Measurements from ENCODE around the gene RIC1. TPM values are rescaled to one million over a fixed set of nuclear protein-coding genes. Genes with fewer than 3 reads are reported as not detected.

Gene RIC1
- total RNA-seq, 1 donor from 2014 or later: 9.7 TPM

- no peaks in the 10 kb centered on the region for H3K9me3 Mint-ChIP-seq (ENCODE audit: unreplicated experiment)
- no peaks in the 10 kb centered on the region for H3K36me3 Mint-ChIP-seq (ENCODE audit: unreplicated experiment)
- no peak overlapping the region for H3K4me3 Mint-ChIP-seq (ENCODE audit: unreplicated experiment)
- no peak for TF ChIP-seq CTCF (IDR thresholded peaks at IDR 0.05; ENCODE audit: partially characterized antibody, unreplicated experiment)
- no peak for DNase-seq
- H3K27ac Mint-ChIP-seq (ENCODE audit: unreplicated experiment): no peak overlapping the region
- no peaks in the 10 kb centered on the region for H3K27me3 Mint-ChIP-seq (ENCODE audit: unreplicated experiment)
- no peaks in the 10 kb centered on the region for H3K4me1 Mint-ChIP-seq (ENCODE audit: low read depth, unreplicated experiment)
These were observed 17.4 kb upstream of the RIC1 start for GRCh38 chr9:5611321-5612184.

GRCh38 chr9:5612185-5612530 lies 16.7 kb upstream of the RIC1 start:
- DNase-seq: no peak
- H3K36me3 Mint-ChIP-seq (ENCODE audit: unreplicated experiment): no peaks in the 10 kb centered on the region
- H3K27ac Mint-ChIP-seq (ENCODE audit: unreplicated experiment): no peak overlapping the region
- H3K27me3 Mint-ChIP-seq (ENCODE audit: unreplicated experiment): no peaks in the 10 kb centered on the region
- TF ChIP-seq CTCF (IDR thresholded peaks at IDR 0.05; ENCODE audit: partially characterized antibody, unreplicated experiment): no peak
- H3K9me3 Mint-ChIP-seq (ENCODE audit: unreplicated experiment): no peaks in the 10 kb centered on the region
- H3K4me3 Mint-ChIP-seq (ENCODE audit: unreplicated experiment): no peak overlapping the region
- H3K4me1 Mint-ChIP-seq (ENCODE audit: low read depth, unreplicated experiment): no peaks in the 10 kb centered on the region

DNA sequence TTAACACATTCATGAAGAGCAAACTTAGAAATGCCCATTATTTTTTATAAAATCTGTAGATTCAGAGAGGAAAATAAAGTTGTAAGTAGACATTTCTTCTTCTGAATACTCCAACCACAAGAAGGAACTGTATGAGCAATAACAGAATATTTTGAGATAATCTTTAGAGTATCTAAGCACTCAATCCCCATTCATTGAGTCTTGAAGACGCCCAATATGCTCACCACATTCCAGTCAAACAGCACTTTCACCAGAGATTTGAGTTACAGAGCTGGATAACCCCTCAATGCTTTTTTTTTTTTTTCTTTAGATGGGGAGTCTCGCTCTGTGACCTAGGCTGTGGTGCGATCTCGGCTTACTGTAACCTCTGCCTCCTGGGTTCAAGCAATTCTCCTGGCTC lies 14.7 kb upstream of the RIC1 start:
- H3K4me1 Mint-ChIP-seq (ENCODE audit: low read depth, unreplicated experiment): no peaks in the 10 kb centered on the region
- H3K27me3 Mint-ChIP-seq (ENCODE audit: unreplicated experiment): no peaks in the 10 kb centered on the region
- TF ChIP-seq CTCF (IDR thresholded peaks at IDR 0.05; ENCODE audit: partially characterized antibody, unreplicated experiment): no peak
- H3K9me3 Mint-ChIP-seq (ENCODE audit: unreplicated experiment): no peaks in the 10 kb centered on the region
- H3K36me3 Mint-ChIP-seq (ENCODE audit: unreplicated experiment): no peaks in the 10 kb centered on the region
- H3K27ac Mint-ChIP-seq (ENCODE audit: unreplicated experiment): no peak overlapping the region
- H3K4me3 Mint-ChIP-seq (ENCODE audit: unreplicated experiment): no peak overlapping the region
- DNase-seq: no peak

DNA sequence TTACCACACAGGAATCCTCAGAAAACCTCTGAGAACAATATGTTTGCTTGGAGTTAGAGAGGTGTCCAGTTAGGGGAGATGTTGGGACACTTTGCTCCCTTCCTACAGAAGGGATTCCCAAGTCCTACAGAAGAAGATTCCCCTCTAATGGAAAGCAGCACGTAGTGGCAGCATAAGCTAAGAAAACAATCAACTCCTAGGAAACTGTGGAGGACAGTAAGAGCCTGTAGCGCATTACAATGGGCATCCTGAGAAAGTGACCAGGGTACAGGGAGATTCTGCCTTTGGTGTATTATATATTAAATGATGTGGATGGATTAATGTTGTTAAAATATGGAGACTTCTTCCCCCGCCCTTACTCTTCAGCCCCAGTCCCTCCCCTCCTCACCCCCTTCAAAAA lies 13.9 kb upstream of the RIC1 start:
- Mint-ChIP-seq H3K27ac (ENCODE audit: unreplicated experiment) (no peak overlapping the region), H3K9me3 (ENCODE audit: unreplicated experiment) (no peaks in the 10 kb centered on the region), H3K4me1 (ENCODE audit: low read depth, unreplicated experiment) (no peaks in the 10 kb centered on the region), H3K36me3 (ENCODE audit: unreplicated experiment) (no peaks in the 10 kb centered on the region), H3K4me3 (ENCODE audit: unreplicated experiment) (no peak overlapping the region), H3K27me3 (ENCODE audit: unreplicated experiment) (no peaks in the 10 kb centered on the region)
- DNase-seq: no peak
- no peak for TF ChIP-seq CTCF (IDR thresholded peaks at IDR 0.05; ENCODE audit: partially characterized antibody, unreplicated experiment)

- no peak overlapping the region for H3K4me3 Mint-ChIP-seq (ENCODE audit: unreplicated experiment)
- H3K27me3 Mint-ChIP-seq (ENCODE audit: unreplicated experiment): no peaks in the 10 kb centered on the region
- H3K9me3 Mint-ChIP-seq (ENCODE audit: unreplicated experiment): no peaks in the 10 kb centered on the region
- no peak for DNase-seq
- no peaks in the 10 kb centered on the region for H3K4me1 Mint-ChIP-seq (ENCODE audit: low read depth, unreplicated experiment)
- H3K36me3 Mint-ChIP-seq (ENCODE audit: unreplicated experiment): no peaks in the 10 kb centered on the region
- no peak overlapping the region for H3K27ac Mint-ChIP-seq (ENCODE audit: unreplicated experiment)
- TF ChIP-seq CTCF (IDR thresholded peaks at IDR 0.05; ENCODE audit: partially characterized antibody, unreplicated experiment): no peak
These were observed 11.2 kb upstream of the RIC1 start for GRCh38 chr9:5617749-5618148.
